Spleen (tissue), 11 donors: Measurements from ENCODE around the gene DYNLRB2. TPM values are rescaled to one million over a fixed set of nuclear protein-coding genes. Genes with fewer than 3 reads are reported as not detected.

Experiments used
- DNase-seq: peaks from one replicate; pipeline ENCODE4 v3.0.0-alpha.2; 2020
- H3K27ac ChIP-seq, 8 donors: fragments of 200-600 bp; sonication (generic) in 7 of 8; 1 replicate in 4 of 8; 2 replicates in 4 of 8; pipeline versions ENCODE4 v1.5.0 to v1.8.0; 2016 to 2021; ENCODE audit warnings: inconsistent platforms in 4 of 8, mild to moderate bottlenecking in 4 of 8, moderate library complexity in 1 of 8
- H3K27me3 ChIP-seq, 7 donors: fragments of 200-600 bp; sonication (generic) in 6 of 7; replicated peaks in 1 of 7; 1 replicate in 4 of 7; 2 replicates in 3 of 7; pipeline versions ENCODE4 v1.5.0 to v1.8.0; 2016 to 2021; ENCODE audit warnings: inconsistent platforms in 3 of 7, mild to moderate bottlenecking in 1 of 7
- H3K36me3 ChIP-seq, 6 donors: fragments of 200-600 bp; sonication (generic) in 5 of 6; 1 replicate in 4 of 6; 2 replicates in 2 of 6; pipeline versions ENCODE4 v1.5.0 to v1.8.0; 2016 to 2021; ENCODE audit warnings: inconsistent platforms in 2 of 6
- H3K4me1 ChIP-seq, 6 donors: fragments of 200-600 bp; sonication (generic) in 5 of 6; 1 replicate in 3 of 6; 2 replicates in 3 of 6; pipeline versions ENCODE4 v1.5.0 to v1.8.0; 2016 to 2021; ENCODE audit warnings: inconsistent platforms in 3 of 6
- H3K4me3 ChIP-seq, 8 donors: fragments of 200-600 bp; sonication (generic) in 7 of 8; 1 replicate in 4 of 8; 2 replicates in 4 of 8; pipeline versions ENCODE4 v1.5.0 to v1.8.0; 2016 to 2021; ENCODE audit warnings: inconsistent platforms in 4 of 8, mild to moderate bottlenecking in 4 of 8, moderate library complexity in 2 of 8
- H3K9me3 ChIP-seq, 8 donors: fragments of 200-600 bp; sonication (generic) in 7 of 8; 1 replicate in 4 of 8; 2 replicates in 4 of 8; pipeline versions ENCODE4 v1.5.0 to v1.8.0; 2016 to 2021; ENCODE audit warnings: inconsistent platforms in 4 of 8
- CTCF ChIP-seq, 11 experiments: fragments of 200-600 bp in 7 of 11; fragments of 450-650 bp in 4 of 11; sonication (generic) in 4 of 11; IDR thresholded peaks in 8 of 11; conservative IDR thresholded peaks in 3 of 11; 1 replicate in 7 of 11; 2 replicates in 4 of 11; pipeline versions ENCODE4 v1.4.0 to v1.8.0; 2016 to 2021; ENCODE audit warnings: antibody characterized with exemption in 11 of 11, inconsistent platforms in 4 of 11, mild to moderate bottlenecking in 1 of 11
- POLR2A ChIP-seq, 3 donors: fragments of 450-650 bp; IDR thresholded peaks; one replicate each; pipeline ENCODE4 v1.5.1; 2017; ENCODE audit warnings: antibody characterized with exemption in 3 of 3, mild to moderate bottlenecking in 1 of 3
- POLR2AphosphoS5 ChIP-seq, 3 donors: sonication (generic); formaldehyde crosslinking; IDR thresholded peaks; one replicate each; pipeline ENCODE4 v1.5.1; 2017; ENCODE audit warnings: antibody characterized with exemption in 3 of 3
- WGBS, 5 donors: extraction: QIAGEN DNeasy Blood & Tissue Kit in 3 of 5; methylation state at CpG; one replicate each; pipeline versions ENCODE4 v1.1.5 to v1.1.7; 2013 to 2018; 5-methylcytosine and 5-hydroxymethylcytosine counted together
- intact Hi-C: fragments of 100-400 bp; cut with DNase I; formaldehyde crosslinking; loops from one replicate; pipeline ENCODE4 v1.15.0; 2023; ENCODE audit warnings: low total_unique reads
- polyA plus RNA-seq, 3 donors: library from polyadenylated mRNA; stranded (reverse); fragments of 200-250 nt; gene quantifications; one replicate each; pipeline ENCODE4 v1.2.1, GENCODE V29; 2013
- total RNA-seq, 7 donors: library from RNA; depleted of rRNA in 3 of 7; stranded (reverse); fragments of >200 nt in 3 of 7; fragmentation: NEBNext Ultra II Directional in 4 of 7; extraction: Animal tissue kit (Norgen Biotek cat#: 25700) in 4 of 7; gene quantifications; one replicate each; pipeline versions ENCODE4 v1.1.0 to v1.2.1, GENCODE V29; 2016 to 2021
- donor health status: healthy with polysubstance abuse.
- donor health status: DM: no; HTN: no; CAD: no; lungs with moderate emphysema.
- donor health status: DM: no; HTN: no; CAD: no.
- donor health status: Bipolar disorder and iron deficiency.
- donor health status: healthy.
- donor health status: DM: no; HTN: no; CAD: no.
- donor health status: DM: yes; HTN: yes; CAD: no.

The DYNLRB2 gene
- total and polyA plus RNA-seq, 10 donors, result 0.35 to 5.9 (median 1.1) TPM; not detected in 5

GRCh38 chr16:80512593-80512853 lies 28.3 kb upstream of the DYNLRB2 start:
- intact Hi-C loops, result no loop called here
- peaks cover 0 to 22% (median 0%) of the 10 kb centered on the region in 7 donors for H3K27me3 ChIP-seq
- H3K4me3 ChIP-seq, result no peak overlapping the region
- TF ChIP-seq CTCF (IDR thresholded peaks at IDR 0.05 in 8 of 11, conservative IDR thresholded peaks at IDR 0.05 in 3 of 11) (no peak), POLR2A (IDR thresholded peaks at IDR 0.05) (no peak), POLR2AphosphoS5 (IDR thresholded peaks at IDR 0.05) (no peak)
- H3K36me3 ChIP-seq, result no peaks in the 10 kb centered on the region
- H3K9me3 ChIP-seq, result no peaks in the 10 kb centered on the region
- DNase-seq, result no peak
- WGBS, 5 donors, result 67 to 86% (median 73%) methylated on average over 1 of the region's 1 CpG
- no peak overlapping the region for H3K27ac ChIP-seq
- H3K4me1 ChIP-seq, result no peaks in the 10 kb centered on the region

GRCh38 chr16:80515374-80515773 lies 25.4 kb upstream of the DYNLRB2 start:
- no peaks in the 10 kb centered on the region for H3K36me3 ChIP-seq
- no peak for DNase-seq
- 88 to 96% (median 93%) methylated on average over 5 of the region's 5 CpGs for WGBS, 5 donors

GRCh38 chr16:80517846-80518245 lies 22.9 kb upstream of the DYNLRB2 start:
- H3K36me3 ChIP-seq, result no peaks in the 10 kb centered on the region
- no peak for DNase-seq
- H3K27ac ChIP-seq, result no peak overlapping the region
- WGBS, 5 donors, result 78 to 93% (median 90%) methylated on average over 2 of the region's 2 CpGs
- peaks cover 0 to 17% (median 12%) of the 10 kb centered on the region in 6 donors for H3K4me1 ChIP-seq
- H3K4me3 ChIP-seq, result no peak overlapping the region
- no peaks in the 10 kb centered on the region for H3K27me3 ChIP-seq
- intact Hi-C loops, result no loop called here
- H3K9me3 ChIP-seq, result no peaks in the 10 kb centered on the region
- TF ChIP-seq POLR2A (IDR thresholded peaks at IDR 0.05), result no peak
- no peak for TF ChIP-seq CTCF (IDR thresholded peaks at IDR 0.05 in 8 of 11, conservative IDR thresholded peaks at IDR 0.05 in 3 of 11)
- no peak for TF ChIP-seq POLR2AphosphoS5 (IDR thresholded peaks at IDR 0.05)

More at GRCh38 chr16:80515374-80515773, 25.4 kb upstream of the DYNLRB2 start:
- no peak overlapping the region for H3K4me3 ChIP-seq
- no peaks in the 10 kb centered on the region for H3K9me3 ChIP-seq
- peaks cover 0 to 17% (median 12%) of the 10 kb centered on the region in 6 donors for H3K4me1 ChIP-seq
- no peak overlapping the region for H3K27ac ChIP-seq
- intact Hi-C loops, result no loop called here
- H3K27me3 ChIP-seq, result peaks cover 0 to 6% (median 0%) of the 10 kb centered on the region in 7 donors
- TF ChIP-seq POLR2A (IDR thresholded peaks at IDR 0.05) (no peak), CTCF (IDR thresholded peaks at IDR 0.05 in 8 of 11, conservative IDR thresholded peaks at IDR 0.05 in 3 of 11) (no peak), POLR2AphosphoS5 (IDR thresholded peaks at IDR 0.05) (no peak)

- no peaks in the 10 kb centered on the region for H3K27me3 ChIP-seq
- H3K9me3 ChIP-seq, result no peaks in the 10 kb centered on the region
- no peak overlapping the region for H3K27ac ChIP-seq
- peak overlapping the region in 1 of 8 donors; percentile 26 for H3K4me3 ChIP-seq
- TF ChIP-seq CTCF (IDR thresholded peaks at IDR 0.05 in 8 of 11, conservative IDR thresholded peaks at IDR 0.05 in 3 of 11), result no peak
- intact Hi-C loops, result no loop called here
- no peak for DNase-seq
- H3K4me1 ChIP-seq, result peaks cover 0 to 17% (median 12%) of the 10 kb centered on the region in 6 donors
- WGBS, 5 donors, result 31 to 42% (median 34%) methylated on average over 7 of the region's 7 CpGs
- no peaks in the 10 kb centered on the region for H3K36me3 ChIP-seq
Observed at GRCh38 chr16:80518436-80518835, 22.4 kb upstream of the DYNLRB2 start.
